HG03520 (cell line): ENCODE data around the gene PPM1D.
A peak's percentile ranks its signal among the peaks of the same experiment; 100 is the strongest.
"Not testable (repeated sequence)": the region's sequence is repeated elsewhere in the genome, so short reads cannot be mapped to it uniquely, and the experiment has no call there.

Source experiments
- ATAC-seq: cut with Tn5 transposase; IDR thresholded peaks from one replicate; pipeline ENCODE4 v1.9.1; 2021; ENCODE audit warnings: mild to moderate bottlenecking, moderate library complexity; ENCODE audit not compliant: unreplicated experiment

Gene PPM1D

DNA sequence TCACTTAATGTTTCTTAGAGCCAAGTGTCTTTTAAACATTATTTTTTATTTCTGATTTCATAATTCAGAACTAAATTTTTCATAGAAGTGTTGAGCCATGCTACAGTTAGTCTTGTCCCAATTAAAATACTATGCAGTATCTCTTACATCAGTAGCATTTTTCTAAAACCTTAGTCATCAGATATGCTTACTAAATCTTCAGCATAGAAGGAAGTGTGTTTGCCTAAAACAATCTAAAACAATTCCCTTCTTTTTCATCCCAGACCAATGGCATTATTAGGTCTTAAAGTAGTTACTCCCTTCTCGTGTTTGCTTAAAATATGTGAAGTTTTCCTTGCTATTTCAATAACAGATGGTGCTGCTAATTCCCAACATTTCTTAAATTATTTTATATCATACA is 64.0 kb downstream of the PPM1D start:
- ATAC-seq = no peak

- ATAC-seq = no peak
Observed at GRCh38 chr17:60665602-60666001, 65.6 kb downstream of the PPM1D start.

DNA sequence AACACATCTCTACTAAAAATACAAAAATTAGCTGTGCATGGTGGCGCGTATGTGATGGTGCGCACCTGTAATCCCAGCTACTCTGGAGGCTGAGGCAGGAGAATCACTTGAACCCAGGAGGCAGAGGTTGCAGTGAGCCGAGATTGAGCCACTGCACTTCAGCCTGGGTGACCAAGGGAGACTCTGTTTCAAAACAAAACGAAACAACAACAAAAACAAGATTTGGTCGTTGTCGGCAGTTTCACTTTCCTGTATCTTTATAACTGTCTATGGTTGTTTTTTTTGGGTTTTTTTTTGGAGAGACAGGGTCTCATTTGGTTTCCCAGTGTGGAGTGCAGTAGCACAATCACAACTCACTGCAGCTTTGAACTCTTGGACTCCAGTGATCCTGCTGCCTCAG is 68.7 kb downstream of the PPM1D start:
- not testable (repeated sequence) for ATAC-seq

DNA sequence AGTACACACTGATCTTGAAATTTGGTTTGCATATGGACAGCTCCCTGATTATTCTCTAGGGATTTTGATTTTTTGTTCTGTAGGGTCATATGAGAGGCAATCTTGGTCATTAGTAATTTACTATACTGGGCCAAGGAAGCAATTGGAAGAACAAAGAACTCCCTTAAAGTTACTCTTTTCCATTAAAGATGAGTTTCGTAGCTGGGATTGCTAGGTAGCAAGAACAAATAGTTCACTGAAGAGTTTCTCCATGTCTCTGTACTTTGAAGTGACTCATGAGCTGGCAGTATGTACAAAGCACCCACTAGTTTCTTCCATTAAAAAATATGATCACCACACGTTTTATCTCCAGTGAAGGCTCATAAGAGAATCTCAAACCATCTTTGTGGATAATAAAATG is 71.5 kb downstream of the PPM1D start:
- no peak for ATAC-seq

GRCh38 chr17:60674637-60675036 is 74.6 kb downstream of the PPM1D start:
- ATAC-seq = not testable (repeated sequence)

GRCh38 chr17:60675997-60676396 is 76.0 kb downstream of the PPM1D start:
- no peak for ATAC-seq

DNA sequence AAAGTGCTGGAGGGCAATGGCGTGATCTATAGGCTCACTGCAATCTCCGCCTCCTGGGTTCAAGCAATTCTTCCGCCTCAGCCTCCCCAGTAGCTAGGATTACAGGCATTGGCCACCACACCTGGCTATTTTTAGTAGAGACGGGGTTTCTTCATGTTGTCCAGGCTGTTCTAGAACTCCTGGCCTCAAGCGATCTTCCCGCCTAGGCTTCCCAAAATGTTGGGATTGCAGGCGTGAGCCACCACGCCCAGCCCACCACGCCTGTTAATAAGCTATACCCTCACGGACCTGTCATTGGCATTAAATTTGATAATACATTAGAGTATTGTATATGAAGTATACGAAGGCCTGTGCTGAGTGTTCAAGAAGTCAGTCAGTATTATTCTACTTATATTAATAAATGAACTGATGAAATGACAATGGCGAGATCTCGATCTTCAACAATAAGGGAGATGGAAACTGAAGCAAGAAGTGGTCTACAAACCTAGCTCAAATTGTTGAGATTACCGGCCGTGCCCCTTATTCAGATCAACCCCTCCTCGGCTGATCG is 76.8 kb downstream of the PPM1D start:
- ATAC-seq = no peak

- ATAC-seq = peak; percentile 96
Observed at GRCh38 chr17:60677308-60678117, 77.5 kb downstream of the PPM1D start, which contains the start of gene BCAS3. TSS of gene BCAS3 (plus strand) at chr17:60677851.

GRCh38 chr17:60678118-60678444 is 78.1 kb downstream of the PPM1D start:
- ATAC-seq = no peak

- ATAC-seq = no peak
Observed at GRCh38 chr17:60679287-60679686, 79.3 kb downstream of the PPM1D start.

DNA sequence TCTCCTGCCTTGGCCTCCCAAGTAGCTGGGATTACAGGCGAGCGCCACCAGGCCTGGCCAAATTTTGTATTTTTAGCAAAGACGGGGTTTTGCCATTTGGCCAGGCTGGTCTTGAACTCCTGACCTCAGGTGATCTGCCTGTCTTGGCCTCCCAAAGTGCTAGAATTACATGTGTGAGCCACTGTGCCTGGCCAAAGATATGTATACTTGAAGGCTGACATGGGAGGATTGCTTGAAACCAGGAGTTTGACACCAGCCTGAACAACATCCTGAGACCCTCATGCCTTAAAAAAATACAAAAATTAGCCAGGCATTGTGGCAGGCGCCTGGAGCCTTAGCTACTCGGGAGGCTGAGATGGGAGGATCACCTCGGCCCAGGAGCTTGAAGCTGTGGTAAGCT is 80.8 kb downstream of the PPM1D start:
- ATAC-seq = no peak

DNA sequence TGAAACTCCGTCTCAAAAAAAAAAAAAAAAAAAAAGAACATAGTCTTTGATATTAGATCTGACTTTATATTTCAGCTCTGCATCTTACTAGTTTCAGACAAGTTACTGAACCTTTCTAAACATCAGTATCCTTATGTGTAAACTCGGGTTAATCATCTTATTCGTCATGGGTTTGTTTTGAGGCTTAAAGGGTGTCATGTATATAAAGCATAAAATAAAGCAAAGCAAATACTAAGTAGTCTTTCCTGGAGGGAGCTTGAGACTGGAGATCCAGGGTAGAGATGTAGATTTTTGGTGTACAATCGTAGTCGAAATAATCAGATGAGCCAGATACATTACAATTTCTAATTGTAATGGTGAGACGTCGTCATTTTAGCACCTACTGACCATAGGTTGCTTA is 85.4 kb downstream of the PPM1D start:
- ATAC-seq = no peak

DNA sequence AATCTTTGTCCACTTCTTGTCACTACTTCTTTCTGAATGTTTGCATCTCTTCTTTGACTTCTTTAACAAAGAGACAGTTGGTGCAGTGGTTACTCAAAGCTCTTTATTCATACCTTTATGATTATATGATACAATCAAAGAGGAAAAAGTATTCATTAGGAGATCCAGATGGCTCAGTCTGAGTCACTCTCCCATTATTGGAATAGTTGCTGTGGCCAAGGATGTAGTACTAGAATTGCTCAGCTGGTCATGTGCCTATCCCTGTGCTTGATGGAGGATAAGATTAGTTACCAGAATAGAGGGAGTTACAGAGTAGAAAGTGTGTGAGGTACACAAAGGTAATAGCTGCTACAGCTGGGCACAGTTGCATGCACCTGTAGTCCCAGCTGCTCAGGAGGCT is 96.0 kb downstream of the PPM1D start:
- no peak for ATAC-seq

DNA sequence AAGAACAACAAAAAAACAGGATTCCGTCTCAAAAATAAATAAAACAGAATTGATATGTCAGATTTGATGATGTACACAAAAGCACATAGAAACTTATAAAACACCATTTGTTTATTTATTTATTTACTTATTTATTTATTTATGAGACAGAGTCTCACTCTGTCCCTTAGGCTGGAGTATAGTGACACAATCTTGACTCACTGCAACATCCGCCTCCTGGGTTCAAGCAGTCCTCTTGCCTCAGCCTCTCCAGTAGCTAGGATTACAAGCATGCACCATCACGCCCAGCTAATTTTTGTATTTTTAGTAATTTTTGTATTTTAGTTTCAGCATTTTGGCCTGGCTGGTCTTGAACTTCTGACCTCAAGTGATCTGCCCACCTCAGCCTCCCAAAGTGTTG is 99.1 kb downstream of the PPM1D start:
- no peak for ATAC-seq

DNA sequence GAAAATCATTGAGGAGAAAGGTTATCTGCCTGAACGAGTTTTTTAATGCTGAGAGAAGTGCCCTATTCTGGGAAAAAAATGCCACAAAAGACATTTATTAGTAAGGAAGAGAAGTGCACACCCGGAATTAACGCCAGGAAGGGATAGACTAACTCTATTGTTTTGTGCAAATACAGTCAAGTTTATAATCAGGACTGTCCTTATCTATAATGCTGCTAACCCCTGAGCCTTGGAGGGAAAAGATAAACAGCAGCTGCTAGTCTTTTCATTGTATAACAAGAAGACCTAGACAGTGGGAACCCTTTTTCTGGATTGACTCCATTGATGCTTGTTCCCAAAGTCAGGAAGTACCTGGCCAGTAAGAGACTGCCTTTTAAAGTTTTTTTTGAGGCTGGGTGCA is 104.2 kb downstream of the PPM1D start:
- no peak for ATAC-seq

GRCh38 chr17:60712675-60713074 is 112.7 kb downstream of the PPM1D start:
- no peak for ATAC-seq

DNA sequence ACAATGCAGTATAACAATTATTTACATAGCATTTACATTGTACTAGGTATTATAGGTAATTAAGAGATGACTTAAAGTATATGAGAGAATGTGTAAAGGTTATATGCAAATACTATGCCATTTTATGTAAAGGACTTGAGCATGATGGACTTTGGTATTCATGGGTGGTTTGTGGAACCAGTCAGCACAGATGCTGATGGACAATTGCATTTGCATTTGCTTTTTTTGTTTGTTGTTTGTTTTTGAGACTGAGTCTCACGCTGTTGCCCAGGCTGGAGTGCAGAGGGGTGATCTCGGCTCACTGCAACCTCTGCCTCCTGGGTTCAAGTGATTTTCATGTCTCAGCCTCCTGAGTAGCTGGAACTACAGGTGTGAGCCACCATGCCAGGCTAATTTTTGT is 113.6 kb downstream of the PPM1D start:
- no peak for ATAC-seq
